Stimulated activated CD8-positive, alpha-beta memory T cell treated with anti-CD3 and anti-CD28 coated beads, Interleukin-4, amount 100 ng/mL, for 4 hours (primary cell): ENCODE measurements around the gene DGKI.

ENCODE experiments used
- DNase-seq, 2 donors: peaks; one replicate each; pipeline ENCODE4 v3.0.0-alpha.2; 2020; ENCODE audit warnings: low read depth in 2 of 2, low spot score in 1 of 2

The DGKI gene

GRCh38 chr7:137658190-137658900 is 188.4 kb downstream of the DGKI start:
- DNase-seq = no peak

- DNase-seq = no peak
Observed at GRCh38 chr7:137657476-137658189, 189.1 kb downstream of the DGKI start.

GRCh38 chr7:137656850-137657232 is 189.9 kb downstream of the DGKI start:
- DNase-seq = no peak

- DNase-seq = peak in 1 of 2 donors; percentile 28
Observed at GRCh38 chr7:137656227-137656849, 190.4 kb downstream of the DGKI start.

GRCh38 chr7:137655804-137656203 is 191.0 kb downstream of the DGKI start:
- DNase-seq = no peak

- no peak for DNase-seq
Observed at GRCh38 chr7:137652721-137653120, 194.1 kb downstream of the DGKI start.

- DNase-seq = no peak
Observed at GRCh38 chr7:137647905-137648565, 198.7 kb downstream of the DGKI start.

- DNase-seq = no peak
Observed at GRCh38 chr7:137642472-137642871, 204.3 kb downstream of the DGKI start.

GRCh38 chr7:137642031-137642430 is 204.7 kb downstream of the DGKI start:
- DNase-seq = no peak

- no peak for DNase-seq
Observed at GRCh38 chr7:137636376-137636775, 210.4 kb downstream of the DGKI start.

GRCh38 chr7:137635874-137636273 is 210.9 kb downstream of the DGKI start:
- no peak for DNase-seq

- no peak for DNase-seq
Observed at GRCh38 chr7:137635132-137635531, 211.6 kb downstream of the DGKI start.

GRCh38 chr7:137634356-137634755 is 212.4 kb downstream of the DGKI start:
- DNase-seq = no peak

- no peak for DNase-seq
Observed at GRCh38 chr7:137633133-137633532, 213.6 kb downstream of the DGKI start.

- DNase-seq = no peak
Observed at GRCh38 chr7:137628216-137628615, 218.6 kb downstream of the DGKI start.

- DNase-seq = no peak
Observed at GRCh38 chr7:137626469-137627067, 220.2 kb downstream of the DGKI start.

- no peak for DNase-seq
Observed at GRCh38 chr7:137625197-137625596, 221.6 kb downstream of the DGKI start.

- no peak for DNase-seq
Observed at GRCh38 chr7:137619181-137619580, 227.6 kb downstream of the DGKI start.

- DNase-seq = no peak
Observed at GRCh38 chr7:137618748-137619147, 228.0 kb downstream of the DGKI start.

GRCh38 chr7:137613006-137613525 is 233.7 kb downstream of the DGKI start:
- no peak for DNase-seq

- DNase-seq = no peak
Observed at GRCh38 chr7:137611606-137612005, 235.2 kb downstream of the DGKI start.
